Daoy (cell line): ENCODE data around the gene GALNT2. TPM values are rescaled to one million over a fixed set of nuclear protein-coding genes. Genes with fewer than 3 reads are reported as not detected.

Source experiments
- DNase-seq: peaks from one replicate; pipeline ENCODE4 v3.0.0-alpha.2; 2015; ENCODE audit warnings: low read depth
- total RNA-seq: library from RNA; depleted of rRNA; stranded (reverse); fragments of >200 nt; shearing (Covaris generic); gene quantifications from 2 replicates; pipeline ENCODE4 v1.2.3, GENCODE V29; 2014

Gene GALNT2
- total RNA-seq, 1 experiment from 2014 or later = 63.1 TPM

- no peak for DNase-seq
Measured at GRCh38 chr1:230321341-230321740, 254.3 kb downstream of the GALNT2 start.

- DNase-seq = no peak
Measured at GRCh38 chr1:230321741-230322420, 254.8 kb downstream of the GALNT2 start.

GRCh38 chr1:230322421-230322756 lies 255.4 kb downstream of the GALNT2 start:
- DNase-seq = no peak

- no peak for DNase-seq
Measured at GRCh38 chr1:230322967-230323547, 256.0 kb downstream of the GALNT2 start.

GRCh38 chr1:230323686-230324085 lies 256.6 kb downstream of the GALNT2 start:
- DNase-seq = no peak

- no peak for DNase-seq
Measured at GRCh38 chr1:230326971-230327891, 260.2 kb downstream of the GALNT2 start.

GRCh38 chr1:230327892-230328284 lies 260.9 kb downstream of the GALNT2 start:
- peak; percentile 83 for DNase-seq

GRCh38 chr1:230328342-230329015 lies 261.4 kb downstream of the GALNT2 start:
- peak; percentile 61 for DNase-seq

- no peak for DNase-seq
Measured at GRCh38 chr1:230330157-230330556, 263.1 kb downstream of the GALNT2 start.
